ENCODE measurements around the gene FRRS1. TPM values are rescaled to one million over a fixed set of nuclear protein-coding genes. Genes with fewer than 3 reads are reported as not detected.

The FRRS1 gene
- total RNA-seq, 1 experiment from 2014 or later: 14.8 TPM

- DNase-seq (ENCODE audit: low spot score): no peak
- in situ Hi-C loops (cut with HindIII; ENCODE audit: low sequenced_read_pairs): no loop called here
Observed at GRCh38 chr1:99662539-99663080, 103.8 kb downstream of the FRRS1 start.

- DNase-seq (ENCODE audit: low spot score): no peak
- in situ Hi-C loops (cut with HindIII; ENCODE audit: low sequenced_read_pairs): no loop called here
Observed at GRCh38 chr1:99661780-99662179, 104.7 kb downstream of the FRRS1 start.

- no peak for DNase-seq (ENCODE audit: low spot score)
- in situ Hi-C loops (cut with HindIII; ENCODE audit: low sequenced_read_pairs): no loop called here
Observed at GRCh38 chr1:99660496-99660895, 105.9 kb downstream of the FRRS1 start.

GRCh38 chr1:99659755-99660210 is 106.7 kb downstream of the FRRS1 start:
- DNase-seq (ENCODE audit: low spot score): no peak
- in situ Hi-C loops (cut with HindIII; ENCODE audit: low sequenced_read_pairs): no loop called here

Other genes with a start within 250 kb of the FRRS1 start
- 43.5 and 56.9 TPM in 2 replicates for gene PALMD, start 120.5 kb downstream of the FRRS1 start, total RNA-seq (2014; rRNA removed; shearing (Covaris generic))
- gene AGL, start 83.7 kb upstream of the FRRS1 start, total RNA-seq (2014; rRNA removed; shearing (Covaris generic)): 6.8 and 15.0 TPM in 2 replicates
- 18.6 and 28.2 TPM in 2 replicates for gene SLC35A3, start 203.4 kb upstream of the FRRS1 start, total RNA-seq (2014; rRNA removed; shearing (Covaris generic))